Smooth muscle cell of the umbilical artery (primary cell): Measurements from ENCODE around the gene HBP1. TPM values are rescaled to one million over a fixed set of nuclear protein-coding genes. Genes with fewer than 3 reads are reported as not detected.

ENCODE experiments used
- total RNA-seq: library from RNA; depleted of rRNA; stranded (reverse); fragments of >200 nt; gene quantifications from 2 replicates; pipeline ENCODE4 v1.2.3, GENCODE V29; 2014

HBP1 gene
- 64.5 and 100 TPM in 2 replicates for total RNA-seq

GRCh38 chr7:107168233-107169119 is at the start of gene HBP1:
TSS of gene HBP1 (plus strand) at chr7:107169003. CDS start at chr7:107179894, 10,891 bp downstream.

Other genes starting within 250 kb of the HBP1 start
- 4.7 and 6.8 TPM in 2 replicates for gene PRKAR2B, start 124.3 kb upstream of the HBP1 start, total RNA-seq